SK-N-SH treated with all-trans-retinoic acid at 6 μM for 48 hours (cell line): ENCODE results near the gene KCNK4.

Source experiments
- ATAC-seq: fragments of 200-7000 bp; cut with Tn5 transposase; 3 replicates; pipeline ENCODE4 v1.9.1; 2020; ENCODE audit warnings: mild to moderate bottlenecking, moderate library complexity
- ARNTL ChIP-seq: fragments of 450-650 bp; formaldehyde crosslinking; IDR thresholded peaks from 2 replicates; pipeline ENCODE4 v1.5.0; 2020; ENCODE audit warnings: low read depth, mild to moderate bottlenecking, moderate library complexity, borderline replicate concordance
- BACH2 ChIP-seq: fragments of 250-450 bp; sonication (Bioruptor Pico); IDR thresholded peaks from 2 replicates; pipeline ENCODE4 v1.9.0; 2021; ENCODE audit warnings: mild to moderate bottlenecking, borderline replicate concordance
- CREB5 ChIP-seq: fragments of 250-450 bp; sonication (Bioruptor Pico); IDR thresholded peaks from 2 replicates; pipeline ENCODE4 v1.5.1; 2020; ENCODE audit warnings: low read depth, mild to moderate bottlenecking, moderate library complexity
- CSDC2 ChIP-seq: fragments of 250-450 bp; sonication (Bioruptor Pico); IDR thresholded peaks from 2 replicates; pipeline ENCODE4 v1.5.0; 2020; ENCODE audit warnings: mild to moderate bottlenecking, moderate library complexity
- CSRNP3 ChIP-seq: fragments of 250-450 bp; sonication (Bioruptor Pico); IDR thresholded peaks from 2 replicates; pipeline ENCODE4 v1.5.1; 2021; ENCODE audit warnings: mild to moderate bottlenecking, moderate library complexity
- ESRRG ChIP-seq: fragments of 250-450 bp; sonication (Bioruptor Pico); IDR thresholded peaks from 2 replicates; pipeline ENCODE4 v1.6.1; 2021; ENCODE audit warnings: mild to moderate bottlenecking
- GLIS3 ChIP-seq: fragments of 250-450 bp; sonication (Bioruptor Pico); IDR thresholded peaks from 2 replicates; pipeline ENCODE4 v1.5.0; 2020; ENCODE audit warnings: mild to moderate bottlenecking, moderate library complexity
- ISL1 ChIP-seq: fragments of 250-450 bp; sonication (Bioruptor Pico); IDR thresholded peaks from 2 replicates; pipeline ENCODE4 v2.1.2; 2022; ENCODE audit warnings: mild to moderate bottlenecking, moderate library complexity
- OSR1 ChIP-seq: fragments of 250-450 bp; sonication (Bioruptor Pico); IDR thresholded peaks from 2 replicates; pipeline ENCODE4 v1.8.0; 2022; ENCODE audit warnings: moderate library complexity, mild to moderate bottlenecking, inconsistent platforms
- PATZ1 ChIP-seq: fragments of 250-450 bp; sonication (Bioruptor Pico); IDR thresholded peaks from 2 replicates; pipeline ENCODE4 v1.8.0; 2020; ENCODE audit warnings: mild to moderate bottlenecking, moderate library complexity, borderline replicate concordance
- POU6F1 ChIP-seq: fragments of 250-450 bp; sonication (Bioruptor Pico); IDR thresholded peaks from 2 replicates; pipeline ENCODE4 v1.8.0; 2021; ENCODE audit warnings: low read depth, mild to moderate bottlenecking, moderate library complexity, borderline replicate concordance
- PPARA ChIP-seq: fragments of 250-450 bp; sonication (Bioruptor Pico); IDR thresholded peaks from 2 replicates; pipeline ENCODE4 v1.5.0; 2020; ENCODE audit warnings: mild to moderate bottlenecking, borderline replicate concordance
- RARB ChIP-seq: fragments of 250-450 bp; sonication (Bioruptor Pico); IDR thresholded peaks from 2 replicates; pipeline ENCODE4 v1.8.0; 2021; ENCODE audit warnings: mild to moderate bottlenecking, moderate library complexity
- SNAI2 ChIP-seq: fragments of 250-450 bp; sonication (Bioruptor Pico); IDR thresholded peaks from 2 replicates; pipeline ENCODE4 v1.5.0; 2020; ENCODE audit warnings: mild to moderate bottlenecking, moderate library complexity
- TCF4 ChIP-seq: fragments of 250-450 bp; sonication (Bioruptor Pico); IDR thresholded peaks from 2 replicates; pipeline ENCODE4 v1.8.0; 2021; ENCODE audit warnings: mild to moderate bottlenecking, moderate library complexity, borderline replicate concordance
- TOX ChIP-seq: fragments of 250-450 bp; sonication (Bioruptor Pico); IDR thresholded peaks from 2 replicates; pipeline ENCODE4 v1.8.0; 2021; ENCODE audit warnings: mild to moderate bottlenecking, moderate library complexity, borderline replicate concordance
- ZC3H10 ChIP-seq: fragments of 250-450 bp; sonication (Bioruptor Pico); IDR thresholded peaks from 2 replicates; pipeline ENCODE4 v1.5.1; 2021; ENCODE audit warnings: mild to moderate bottlenecking, moderate library complexity
- ZFP3 ChIP-seq: fragments of 250-450 bp; sonication (Bioruptor Pico); IDR thresholded peaks from 2 replicates; pipeline ENCODE4 v1.5.0; 2020; ENCODE audit warnings: mild to moderate bottlenecking, moderate library complexity
- ZFP30 ChIP-seq: fragments of 450-650 bp; formaldehyde crosslinking; IDR thresholded peaks from 2 replicates; pipeline ENCODE4 v1.5.0; 2022; ENCODE audit warnings: mild to moderate bottlenecking, moderate library complexity
- ZNF565 ChIP-seq: fragments of 450-650 bp; formaldehyde crosslinking; conservative IDR thresholded peaks from 2 replicates; pipeline ENCODE4 v1.5.0; 2020; ENCODE audit warnings: low read depth, mild to moderate bottlenecking, moderate library complexity
- ZNF70 ChIP-seq: fragments of 450-650 bp; formaldehyde crosslinking; IDR thresholded peaks from 2 replicates; pipeline ENCODE4 v1.5.0; 2020; ENCODE audit warnings: mild to moderate bottlenecking, moderate library complexity
- ZNF8 ChIP-seq: fragments of 450-650 bp; formaldehyde crosslinking; IDR thresholded peaks from 2 replicates; pipeline ENCODE4 v1.5.0; 2020; ENCODE audit warnings: mild to moderate bottlenecking, moderate library complexity

Gene KCNK4

GRCh38 chr11:64348383-64349024, 57.4 kb downstream of the KCNK4 start:
- ATAC-seq, result no peak
- TF ChIP-seq TOX (CRISPR knock-in tag) (no peak), CREB5 (CRISPR knock-in tag) (no peak), BACH2 (CRISPR knock-in tag) (no peak), PPARA (CRISPR knock-in tag) (no peak), POU6F1 (CRISPR knock-in tag) (no peak), SNAI2 (no peak), GLIS3 (no peak), ESRRG (CRISPR knock-in tag) (no peak), ZNF565 (no peak), ZNF70 (CRISPR knock-in tag) (no peak), CSDC2 (CRISPR knock-in tag) (no peak), ZFP3 (CRISPR knock-in tag) (no peak), CSRNP3 (CRISPR knock-in tag) (no peak), ISL1 (CRISPR knock-in tag) (no peak), RARB (CRISPR knock-in tag) (no peak), ZNF8 (no peak), TCF4 (no peak)

- TF ChIP-seq ZFP30 (CRISPR knock-in tag) (no peak), CSRNP3 (CRISPR knock-in tag) (no peak), OSR1 (no peak), CSDC2 (CRISPR knock-in tag) (no peak), ZFP3 (CRISPR knock-in tag) (no peak), ZNF8 (no peak), ARNTL (CRISPR knock-in tag) (no peak), BACH2 (CRISPR knock-in tag) (no peak), PATZ1 (CRISPR knock-in tag) (no peak), ISL1 (CRISPR knock-in tag) (no peak)
- no peak for ATAC-seq
Observed at GRCh38 chr11:64349025-64349387, 57.9 kb downstream of the KCNK4 start.

GRCh38 chr11:64349404-64349803, 58.3 kb downstream of the KCNK4 start:
- ATAC-seq, result no peak
- TF ChIP-seq CSDC2 (CRISPR knock-in tag) (no peak), SNAI2 (no peak), ZC3H10 (CRISPR knock-in tag) (no peak), POU6F1 (CRISPR knock-in tag) (no peak), ZFP3 (CRISPR knock-in tag) (0 out of 2 replicates have a peak, but pooled peaks have one; percentile 58)
